Stimulated activated CD4-positive, alpha-beta T cell treated with anti-CD3 and anti-CD28 coated beads, TNF-alpha, amount 100 ng/mL, for 48 hours (primary cell): ENCODE data around the gene SOX6.

Source experiments
- DNase-seq, 3 donors: peaks; one replicate each; pipeline ENCODE4 v3.0.0-alpha.2; 2020; ENCODE audit warnings: low read depth in 3 of 3

The SOX6 gene

DNA sequence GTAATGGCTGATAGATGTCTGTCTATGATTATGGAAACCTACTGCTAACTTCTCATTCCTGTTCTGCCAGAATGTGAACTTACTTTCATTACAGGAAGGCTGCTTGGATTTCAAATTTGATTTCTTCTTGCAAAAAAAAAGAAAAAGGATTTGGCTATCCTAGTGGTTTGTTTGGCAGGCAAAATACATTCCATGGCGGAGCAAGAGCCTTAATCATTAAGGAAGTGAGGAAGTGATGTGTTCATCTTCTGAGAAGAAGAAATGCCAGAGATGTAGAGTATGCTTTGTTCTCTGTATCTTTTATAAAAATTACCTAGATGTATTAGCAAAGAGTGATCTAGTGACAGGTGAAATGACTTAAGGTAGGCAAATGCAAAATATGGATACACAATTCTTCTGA lies 356.3 kb downstream of the SOX6 start:
- DNase-seq = no peak

DNA sequence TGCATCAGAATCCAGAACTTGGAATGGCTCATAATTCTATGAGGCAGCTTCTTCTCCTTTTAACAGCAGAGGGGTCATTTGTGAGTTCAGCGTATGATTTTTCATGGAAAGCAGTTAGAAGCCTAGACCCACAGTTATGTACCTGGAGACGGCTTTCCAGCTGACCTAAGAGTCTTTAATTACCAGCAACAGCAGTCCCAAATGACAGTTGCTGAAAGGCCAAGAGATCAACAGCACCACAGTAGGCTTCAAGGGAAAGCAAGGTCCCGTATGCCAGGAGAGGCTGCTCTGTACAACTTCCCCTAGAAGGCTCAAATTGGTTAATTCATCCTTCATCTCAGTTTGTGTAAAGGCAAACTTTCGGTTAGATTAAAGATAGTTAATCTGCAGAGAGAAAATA lies 363.0 kb downstream of the SOX6 start:
- DNase-seq = no peak

DNA sequence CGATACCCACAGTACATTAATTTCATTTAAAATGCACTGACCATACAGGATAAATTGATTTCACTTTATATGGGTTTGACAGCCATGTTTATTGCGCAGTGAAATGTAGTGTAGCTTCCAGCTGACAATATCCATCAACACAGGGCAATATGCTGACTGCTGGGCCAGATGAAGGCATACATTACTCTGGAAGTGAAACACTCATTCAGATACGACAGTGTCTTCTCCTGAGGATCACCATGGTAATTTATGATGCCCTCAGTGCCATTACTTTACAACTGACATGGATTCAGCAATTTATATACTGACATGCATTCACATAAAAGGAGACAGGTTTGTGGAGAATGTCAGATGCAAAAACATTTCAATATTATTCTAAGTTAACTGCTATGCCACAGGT lies 365.1 kb downstream of the SOX6 start:
- no peak for DNase-seq

DNA sequence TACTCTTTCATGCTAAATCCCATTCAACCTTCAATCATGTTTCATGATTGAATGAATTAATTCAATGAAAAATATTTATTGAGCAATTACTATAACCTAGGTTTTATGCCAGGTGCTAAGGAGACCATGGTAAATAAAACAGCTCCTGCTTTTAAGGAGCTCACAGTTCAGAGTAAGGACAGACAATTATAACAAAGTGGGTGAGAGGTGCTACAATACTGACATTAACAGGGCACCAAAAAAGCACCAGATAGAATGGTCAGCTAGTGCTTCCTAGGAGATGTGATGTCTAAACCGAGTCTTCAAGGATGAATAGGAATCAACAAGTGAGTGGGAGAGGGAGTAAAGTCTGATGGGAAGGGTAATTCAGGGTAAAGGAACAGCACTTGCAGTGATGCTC lies 366.7 kb downstream of the SOX6 start:
- no peak for DNase-seq

DNA sequence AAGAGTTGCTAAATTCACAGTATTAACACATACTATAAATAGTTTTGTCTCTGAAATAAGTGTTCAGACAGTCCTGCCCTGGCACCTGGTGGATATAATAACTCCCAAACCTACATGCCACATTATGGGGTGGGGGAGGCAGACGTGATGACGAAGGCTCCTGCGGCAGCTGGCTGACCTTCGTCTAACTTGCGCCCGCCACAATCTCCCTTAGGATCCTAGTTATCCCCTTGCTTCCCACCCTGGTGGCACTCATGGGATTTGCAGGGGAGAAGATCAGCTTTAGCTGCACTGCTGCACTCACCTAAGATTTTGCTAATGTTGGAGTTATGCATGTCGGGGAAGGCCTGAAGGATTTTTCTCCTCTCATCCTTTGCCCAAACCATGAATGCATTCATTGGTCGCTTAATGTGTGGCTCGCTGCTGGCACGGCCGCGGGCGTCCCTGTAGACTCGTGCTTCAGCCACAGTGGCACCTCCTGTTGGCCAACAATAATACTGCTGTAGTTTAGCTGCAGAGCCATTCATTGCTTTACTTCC lies 367.6 kb downstream of the SOX6 start:
- no peak for DNase-seq

DNA sequence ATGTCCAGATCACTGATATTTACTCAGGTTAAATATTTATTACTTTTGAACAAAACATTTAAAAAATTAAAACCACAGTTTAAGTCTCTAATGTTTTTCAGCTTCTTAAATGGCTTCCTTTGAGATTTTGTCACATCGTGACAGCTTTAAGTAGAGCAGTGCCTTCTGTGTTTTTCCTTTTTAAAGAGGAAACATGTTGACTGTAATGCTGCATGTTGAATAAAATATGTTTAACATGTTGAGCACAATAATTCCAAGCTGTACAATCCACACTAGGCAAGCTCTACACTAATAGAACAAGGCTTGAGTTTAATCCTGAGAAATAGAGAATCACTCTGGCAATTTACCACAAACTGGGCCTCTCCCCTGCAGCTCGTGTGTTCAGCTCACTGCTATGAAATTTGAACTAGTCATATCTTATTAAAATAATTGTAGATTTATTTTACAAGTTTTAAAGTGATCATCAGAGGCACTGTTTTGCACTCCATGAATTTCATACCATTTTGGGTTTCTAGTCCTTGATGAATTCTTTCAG lies 368.3 kb downstream of the SOX6 start:
- no peak for DNase-seq

DNA sequence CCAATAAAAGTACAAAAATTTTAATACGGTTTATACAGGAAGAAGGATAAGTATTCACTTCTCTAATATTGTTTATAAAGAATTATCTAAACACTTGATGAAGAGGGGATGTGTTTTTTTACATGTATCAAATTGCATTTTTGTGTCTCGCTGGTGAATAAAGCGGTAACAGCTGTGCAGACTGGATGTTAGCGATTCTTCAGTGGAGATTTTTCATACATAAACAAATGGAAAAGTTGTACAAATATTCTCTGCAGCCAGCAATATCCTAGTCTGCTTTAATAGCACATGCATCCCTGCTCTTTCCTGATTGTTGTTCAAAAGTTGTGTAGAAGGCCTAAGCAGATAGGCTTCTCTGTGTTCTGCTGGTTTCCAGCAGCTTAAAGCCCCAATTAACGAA lies 369.3 kb downstream of the SOX6 start:
- no peak for DNase-seq

DNA sequence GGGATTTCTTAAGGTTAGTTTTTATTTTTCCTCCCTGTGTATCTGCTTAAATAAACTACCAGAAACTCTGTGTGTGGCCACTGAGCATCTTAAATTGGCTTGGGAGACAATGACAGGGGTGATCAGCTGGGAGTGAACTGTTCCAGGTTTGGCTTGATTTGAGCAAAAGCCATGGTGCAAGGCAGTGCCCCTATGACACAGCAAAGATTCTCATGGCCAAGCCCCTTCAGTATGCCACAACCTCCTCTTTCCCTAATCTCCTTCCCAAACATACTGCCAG lies 370.5 kb downstream of the SOX6 start:
- DNase-seq = no peak

DNA sequence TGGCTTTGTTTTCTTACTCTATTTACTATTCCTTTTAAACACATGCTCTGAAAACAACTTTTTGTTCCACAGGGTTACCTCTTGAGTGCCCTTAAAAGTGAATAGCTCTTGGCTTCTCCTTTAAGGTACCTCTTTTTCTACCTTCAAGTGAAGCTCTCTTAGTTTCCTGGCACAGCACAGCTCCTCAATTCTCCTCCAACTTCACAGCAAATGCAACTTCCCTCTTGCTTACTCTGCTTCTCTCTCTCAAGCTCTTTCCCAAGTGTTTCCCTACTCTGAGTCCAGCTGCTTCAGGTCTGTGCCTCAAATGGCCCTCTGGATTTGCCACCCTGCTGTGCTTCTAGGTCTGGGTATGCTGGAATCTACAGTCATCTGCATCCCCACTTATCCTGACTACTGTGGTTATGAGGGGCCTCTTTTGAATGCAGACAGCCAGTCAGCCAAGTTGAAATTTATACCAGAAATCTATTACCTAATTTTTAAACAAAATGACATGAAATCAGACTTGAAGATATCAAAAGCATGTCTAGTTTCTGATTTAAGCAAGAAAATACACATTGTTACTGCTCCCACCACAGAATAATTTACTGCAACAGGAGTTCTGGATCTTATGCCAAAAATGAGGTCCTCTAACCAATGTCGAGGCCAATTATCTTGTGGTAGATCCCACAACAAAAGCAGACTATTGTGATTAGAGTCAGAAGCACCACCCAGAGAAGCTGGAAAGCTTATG lies 371.1 kb downstream of the SOX6 start:
- DNase-seq = no peak

DNA sequence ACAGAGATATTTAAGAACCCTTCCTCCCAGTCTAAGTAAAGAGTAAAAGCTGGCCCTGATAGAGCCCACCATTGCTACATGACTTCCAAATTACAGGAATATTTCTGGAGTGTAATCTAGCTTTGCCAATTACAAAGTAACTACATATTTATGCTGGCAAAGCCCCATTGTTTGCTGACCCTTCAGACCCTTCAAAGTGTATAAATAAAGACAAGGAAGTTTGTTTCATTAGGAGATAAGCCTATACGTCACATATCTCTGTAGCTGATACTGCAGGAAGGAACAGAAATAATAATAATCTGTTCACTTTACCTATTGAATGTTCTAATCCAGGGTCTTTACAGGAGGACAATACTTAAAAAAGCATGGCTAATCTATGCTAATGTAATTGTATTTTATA lies 375.1 kb downstream of the SOX6 start:
- DNase-seq = no peak

DNA sequence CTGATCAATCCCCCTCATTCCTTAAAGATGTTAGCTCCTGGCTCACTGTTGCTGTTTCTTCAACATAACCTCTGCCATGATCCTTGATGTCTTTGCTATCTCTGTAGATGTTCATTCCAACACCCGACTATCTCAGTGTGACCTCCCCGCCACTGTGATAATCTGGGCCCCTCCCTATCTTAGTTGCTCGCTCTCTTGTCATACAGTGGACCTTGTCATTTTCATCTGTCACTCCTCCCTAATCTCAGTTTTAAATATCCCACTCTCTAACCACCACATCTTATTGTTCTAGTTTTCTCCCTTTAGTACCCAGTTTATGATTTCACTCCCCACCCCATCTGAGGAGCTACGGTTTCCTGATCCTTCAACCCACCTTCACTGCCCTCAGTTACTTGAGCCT lies 379.2 kb downstream of the SOX6 start:
- DNase-seq = no peak

DNA sequence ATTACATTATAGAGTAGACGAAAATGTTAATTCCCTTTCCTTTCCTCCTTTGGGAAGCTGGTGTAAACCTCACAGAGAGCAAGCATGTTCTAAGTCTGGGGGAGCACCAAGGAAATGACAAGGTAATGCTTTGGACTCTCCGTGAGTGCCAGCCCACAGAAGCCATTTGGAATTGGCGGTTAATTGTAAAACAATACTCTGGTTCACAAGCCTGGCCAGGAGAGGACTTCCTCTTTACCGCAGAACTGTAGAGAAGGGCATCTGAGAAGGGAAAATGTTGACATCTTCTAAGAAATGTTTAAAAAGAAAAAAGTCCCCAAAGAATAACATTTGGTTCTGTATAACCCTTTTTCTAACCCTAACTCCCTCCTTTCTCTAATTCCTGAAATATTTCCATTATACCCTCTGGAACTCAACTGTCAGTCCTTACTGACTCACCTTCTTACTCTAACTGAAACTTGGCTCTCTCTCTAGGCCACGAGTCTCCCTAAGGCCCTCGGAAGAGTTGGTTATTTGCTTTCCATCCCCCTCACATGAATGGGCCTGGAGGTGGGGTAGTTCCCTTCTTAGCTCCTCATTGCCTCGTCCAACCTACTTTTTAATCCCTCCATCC lies 379.8 kb downstream of the SOX6 start:
- no peak for DNase-seq

DNA sequence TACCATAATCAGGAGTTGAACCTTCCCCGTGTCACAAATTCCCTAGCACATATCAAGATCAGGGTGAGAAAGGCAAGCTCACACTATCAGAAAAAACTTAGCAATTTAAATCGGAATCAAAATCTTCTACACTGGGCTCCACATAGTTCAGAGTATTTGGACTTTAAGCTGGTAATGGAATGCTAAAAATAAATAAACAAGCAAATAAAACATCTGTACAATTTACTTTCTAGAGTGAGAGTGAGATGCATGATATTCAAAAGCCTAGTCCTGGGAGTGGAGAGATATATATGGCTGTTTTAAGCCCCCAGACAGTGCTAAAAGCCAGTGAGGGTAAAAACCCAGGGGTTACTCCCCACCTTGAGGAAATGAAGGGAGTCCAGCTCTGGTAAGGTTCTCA lies 380.6 kb downstream of the SOX6 start:
- DNase-seq = no peak

DNA sequence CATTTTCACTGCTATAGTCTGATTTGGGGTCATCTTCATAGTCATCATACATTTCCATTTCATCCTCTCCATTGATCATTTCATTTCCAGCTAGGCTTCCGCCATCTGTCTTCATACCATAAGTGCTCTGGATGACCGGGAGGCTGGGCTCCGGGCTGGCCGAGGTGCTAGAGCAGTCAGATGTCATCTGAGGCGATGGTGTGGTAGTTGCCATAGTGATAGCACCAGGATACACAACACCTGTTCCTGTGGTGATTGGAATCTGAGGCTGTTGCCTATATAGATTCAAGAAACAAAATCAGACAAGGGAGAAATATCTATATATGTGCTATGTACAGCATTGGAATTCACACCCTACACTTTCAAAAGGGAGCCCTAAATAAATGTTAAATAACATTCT lies 383.5 kb downstream of the SOX6 start:
- no peak for DNase-seq

DNA sequence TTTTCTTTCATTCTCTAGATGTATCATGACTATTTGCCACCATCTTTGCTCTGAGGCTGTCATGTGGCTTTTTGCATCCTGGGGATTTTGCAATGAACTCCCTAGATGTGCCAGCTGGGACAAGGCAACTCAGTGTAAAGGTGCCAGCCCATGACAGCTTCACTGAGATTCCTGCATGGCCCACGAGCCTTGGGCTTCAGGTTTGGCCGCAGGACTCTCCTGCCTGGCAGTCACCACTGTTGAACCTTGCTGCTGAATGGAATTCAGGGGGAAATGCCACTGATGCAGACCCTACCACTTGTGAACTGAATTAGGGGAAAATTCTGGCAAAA lies 385.2 kb downstream of the SOX6 start:
- DNase-seq = no peak

DNA sequence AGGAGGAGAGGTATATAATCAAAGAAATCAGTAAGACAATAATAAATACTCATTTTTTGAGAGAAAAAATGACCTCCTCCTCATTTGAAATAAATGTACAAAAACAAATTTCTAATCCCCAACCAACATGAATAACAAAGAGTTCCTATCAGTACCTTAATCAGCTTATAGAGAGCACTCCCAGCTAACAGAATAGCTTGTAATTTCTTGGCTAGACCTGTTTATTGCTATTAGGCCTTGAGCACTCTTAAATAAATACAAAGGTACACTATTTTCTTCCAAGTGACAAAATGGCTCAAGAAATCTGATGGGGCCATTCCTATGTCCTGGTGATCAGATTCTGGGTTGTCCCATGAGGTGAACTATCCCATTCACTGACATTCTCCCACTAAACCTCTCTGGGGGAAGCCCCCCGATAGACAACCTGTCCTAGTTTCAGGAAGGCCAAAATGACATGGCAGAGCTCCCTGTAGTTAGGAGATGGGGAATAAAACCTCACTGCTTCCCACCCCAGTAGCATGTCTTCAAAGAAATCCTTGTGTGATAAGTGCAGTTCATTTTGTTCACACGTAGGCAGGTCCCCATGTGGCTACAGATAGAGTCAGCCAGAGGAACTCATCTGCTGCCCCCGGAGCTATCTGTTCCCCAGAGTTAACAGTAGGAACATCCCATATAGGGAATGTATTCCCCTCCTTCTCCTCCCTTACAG lies 385.7 kb downstream of the SOX6 start:
- DNase-seq = no peak

DNA sequence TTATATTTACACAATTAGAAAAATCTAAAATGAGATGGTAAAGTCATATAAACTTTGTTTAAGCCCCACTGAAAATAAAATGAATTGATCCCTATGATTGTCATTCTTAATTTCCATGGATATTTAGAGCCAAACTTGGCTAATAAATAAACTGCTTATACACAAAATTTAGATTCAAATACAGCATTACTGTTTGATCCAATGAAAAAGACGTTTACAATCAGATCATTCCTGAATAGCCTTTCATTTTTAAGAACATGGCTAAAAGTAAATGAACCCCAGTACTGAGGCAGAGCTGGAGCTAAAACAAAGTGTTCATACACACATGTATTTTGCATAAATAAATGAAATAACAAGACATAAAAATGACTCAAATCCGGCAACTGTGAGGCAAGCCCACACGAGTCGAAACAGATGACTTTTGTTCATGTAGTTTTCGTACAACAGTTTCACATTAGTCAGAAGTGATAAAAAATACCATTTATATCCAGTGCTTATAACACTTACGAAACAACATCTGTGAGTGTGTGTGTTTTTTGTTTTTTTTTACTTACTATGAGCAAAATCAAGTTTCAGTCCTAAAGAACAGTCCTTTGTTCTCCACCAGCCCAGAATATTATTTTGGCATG lies 386.5 kb downstream of the SOX6 start:
- DNase-seq = no peak

DNA sequence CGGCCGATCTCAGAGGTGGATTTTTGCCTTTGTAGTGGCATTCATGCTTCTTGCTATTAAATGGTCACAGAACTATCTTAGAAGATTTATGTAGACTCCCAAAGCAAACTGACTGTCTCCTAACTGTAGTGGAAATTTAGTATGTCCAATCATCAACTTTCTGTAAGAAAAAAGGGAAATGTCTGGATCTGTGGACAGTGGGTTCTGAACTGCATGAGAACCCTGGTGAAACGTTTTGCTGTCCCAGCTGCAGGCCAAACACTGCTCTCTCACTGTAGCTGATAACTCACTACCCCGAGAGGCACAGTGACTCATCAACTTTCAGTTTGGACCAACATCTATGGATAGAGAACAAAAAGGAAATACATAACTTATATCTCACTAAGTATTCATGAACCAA lies 387.1 kb downstream of the SOX6 start:
- DNase-seq = no peak

DNA sequence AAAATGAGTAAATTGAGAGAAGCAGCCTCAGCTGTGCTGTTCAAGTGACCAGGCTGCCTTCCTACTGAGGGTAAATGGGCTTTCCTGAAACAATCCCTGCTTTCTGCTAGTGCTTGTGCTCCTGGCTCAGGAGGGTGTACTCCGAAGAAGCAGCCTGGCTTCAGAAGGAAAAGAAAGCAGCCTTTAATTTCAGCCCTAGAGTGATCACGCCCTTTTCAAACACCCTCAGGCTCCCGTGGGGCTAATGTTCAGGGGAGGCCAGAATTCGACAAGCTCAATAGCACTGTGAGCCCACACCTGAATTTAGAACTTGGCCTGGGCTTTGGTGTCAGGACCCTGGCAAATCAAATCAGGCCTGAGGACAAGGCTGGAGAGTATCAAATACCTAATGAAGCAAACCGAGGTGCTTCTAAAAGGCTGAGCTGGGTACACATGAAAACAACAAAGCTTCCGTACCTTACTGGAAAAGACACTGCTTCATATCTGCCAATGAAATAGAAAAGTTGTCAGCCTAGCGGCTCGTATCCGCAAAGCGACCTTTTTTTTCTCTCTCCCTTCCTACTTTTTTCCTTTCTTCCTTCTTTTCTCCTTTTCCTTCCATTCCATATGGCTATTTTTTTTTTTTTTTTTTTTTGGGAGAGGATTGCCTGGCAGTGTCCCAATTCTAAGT lies 387.8 kb downstream of the SOX6 start:
- no peak for DNase-seq

DNA sequence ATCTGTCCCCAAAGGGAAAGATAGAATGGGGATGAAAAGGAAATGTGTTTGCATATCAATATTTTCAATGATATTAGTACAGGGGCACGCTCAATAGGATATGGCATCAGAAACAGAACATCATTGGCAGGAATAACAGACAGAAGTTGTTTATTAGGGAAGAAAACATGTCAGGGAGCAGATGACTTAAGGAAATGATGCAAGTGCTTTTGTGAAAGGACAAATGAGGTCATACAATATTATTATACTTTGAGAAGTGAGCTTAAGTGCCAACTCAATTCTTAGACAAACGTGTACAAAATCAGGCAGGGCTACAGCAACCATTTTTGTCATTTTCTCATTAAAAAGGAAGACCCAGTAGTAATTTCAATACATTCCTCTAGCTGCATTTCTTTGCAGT lies 388.4 kb downstream of the SOX6 start:
- no peak for DNase-seq

DNA sequence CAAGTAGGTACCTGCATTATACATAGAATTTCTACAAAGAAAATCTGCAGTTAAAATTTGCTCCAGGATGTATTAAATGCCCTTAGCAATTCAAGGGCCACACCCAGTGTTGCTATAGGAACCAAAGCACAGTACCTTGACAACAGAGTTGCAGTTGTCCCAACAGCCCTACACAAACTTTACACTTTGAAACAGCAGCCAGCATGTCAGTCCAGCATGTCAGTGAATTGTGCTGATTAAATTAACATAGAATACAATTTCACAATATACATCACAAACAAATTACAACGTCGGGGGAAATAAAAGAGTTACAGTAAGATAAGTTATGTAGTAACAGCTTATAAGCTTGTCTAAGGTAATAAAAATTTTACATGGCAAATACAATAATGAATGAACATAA lies 389.2 kb downstream of the SOX6 start:
- no peak for DNase-seq

DNA sequence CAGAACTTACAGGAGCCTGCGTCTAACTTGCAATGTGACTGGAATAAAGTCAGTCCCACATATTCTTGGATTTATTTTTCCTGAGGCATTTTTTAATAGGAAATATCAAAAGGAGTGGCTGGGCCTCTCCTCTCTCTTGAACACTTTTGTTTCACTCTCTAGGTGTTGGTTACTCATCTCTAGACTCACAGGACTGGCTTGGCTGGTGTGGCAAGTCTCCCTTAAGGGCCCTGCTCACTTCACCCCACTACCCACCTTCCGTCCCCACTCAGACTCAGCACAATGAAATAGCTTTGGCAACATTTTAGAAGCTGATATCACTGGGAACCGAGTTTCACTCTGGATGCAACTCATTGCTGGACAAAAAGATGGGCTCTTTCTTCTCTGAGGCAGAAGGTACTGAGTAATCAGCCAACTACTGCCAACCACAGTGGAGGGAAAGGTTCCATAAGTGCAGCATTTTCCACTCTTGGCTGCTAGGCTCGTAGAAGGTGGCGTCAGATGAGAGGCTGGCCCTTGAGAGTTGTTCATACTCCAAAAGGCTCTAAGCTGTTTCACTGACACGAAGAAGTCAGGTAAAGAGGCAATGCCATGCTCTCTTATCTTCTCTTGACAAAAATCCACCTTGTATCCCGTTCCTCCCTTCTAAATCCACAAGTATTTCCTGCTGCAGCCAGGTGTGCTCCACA lies 390.6 kb downstream of the SOX6 start:
- DNase-seq = no peak
